ENCODE measurements around the gene FNIP2.
"Not testable (repeated sequence)": the region's sequence is repeated elsewhere in the genome, so short reads cannot be mapped to it uniquely, and the experiment has no call there.

Gene FNIP2

GRCh38 chr4:158894826-158895225 is 126.0 kb downstream of the FNIP2 start:
- Histone ChIP-seq H3K4me1 (ENCODE audit: control insufficient read depth, insufficient read depth, low read length) (no peaks in the 10 kb centered on the region), H3K9me3 (ENCODE audit: control insufficient read depth in 2 of 2, low read length in 2 of 2) (no peaks in the 10 kb centered on the region), H3K9ac (ENCODE audit: low read length in 2 of 2) (no peak overlapping the region), H3K27ac (ENCODE audit: low read length) (no peak overlapping the region), H3K27me3 (ENCODE audit: control insufficient read depth in 1 of 2, insufficient read depth in 2 of 2, low read length in 2 of 2) (no peaks in the 10 kb centered on the region), H3K36me3 (ENCODE audit: control insufficient read depth in 2 of 2, insufficient read depth in 2 of 2, low read length in 2 of 2) (peaks cover 7 to 8% of the 10 kb centered on the region in 2 donors), H3K4me3 (ENCODE audit: low read length in 2 of 2) (no peak overlapping the region)

GRCh38 chr4:158895797-158896576 is 127.2 kb downstream of the FNIP2 start:
- Histone ChIP-seq H3K36me3 (ENCODE audit: control insufficient read depth in 2 of 2, insufficient read depth in 2 of 2, low read length in 2 of 2) (peaks cover 7 to 8% of the 10 kb centered on the region in 2 donors), H3K9me3 (ENCODE audit: control insufficient read depth in 2 of 2, low read length in 2 of 2) (no peaks in the 10 kb centered on the region), H3K4me1 (ENCODE audit: control insufficient read depth, insufficient read depth, low read length) (no peaks in the 10 kb centered on the region), H3K4me3 (ENCODE audit: low read length in 2 of 2) (no peak overlapping the region), H3K27me3 (ENCODE audit: control insufficient read depth in 1 of 2, insufficient read depth in 2 of 2, low read length in 2 of 2) (no peaks in the 10 kb centered on the region), H3K27ac (ENCODE audit: low read length) (peak overlapping the region; percentile 24), H3K9ac (ENCODE audit: low read length in 2 of 2) (no peak overlapping the region)

- H3K9me3 ChIP-seq (ENCODE audit: control insufficient read depth in 2 of 2, low read length in 2 of 2); H3K4me1 ChIP-seq (ENCODE audit: control insufficient read depth, insufficient read depth, low read length); H3K4me3 ChIP-seq (ENCODE audit: low read length in 2 of 2); H3K27ac ChIP-seq (ENCODE audit: low read length); H3K36me3 ChIP-seq (ENCODE audit: control insufficient read depth in 2 of 2, insufficient read depth in 2 of 2, low read length in 2 of 2); H3K27me3 ChIP-seq (ENCODE audit: control insufficient read depth in 1 of 2, insufficient read depth in 2 of 2, low read length in 2 of 2); H3K9ac ChIP-seq (ENCODE audit: low read length in 2 of 2): not testable (repeated sequence)
Measured at GRCh38 chr4:158896577-158897238, 127.9 kb downstream of the FNIP2 start.

GRCh38 chr4:158900408-158900807 is 131.6 kb downstream of the FNIP2 start:
- not testable (repeated sequence) for H3K4me3 ChIP-seq (ENCODE audit: low read length in 2 of 2)

GRCh38 chr4:158902280-158903078 is 133.7 kb downstream of the FNIP2 start:
- not testable (repeated sequence) for H3K27me3 ChIP-seq (ENCODE audit: control insufficient read depth in 1 of 2, insufficient read depth in 2 of 2, low read length in 2 of 2); H3K4me1 ChIP-seq (ENCODE audit: control insufficient read depth, insufficient read depth, low read length); H3K9me3 ChIP-seq (ENCODE audit: control insufficient read depth in 2 of 2, low read length in 2 of 2); H3K4me3 ChIP-seq (ENCODE audit: low read length in 2 of 2); H3K9ac ChIP-seq (ENCODE audit: low read length in 2 of 2); H3K27ac ChIP-seq (ENCODE audit: low read length); H3K36me3 ChIP-seq (ENCODE audit: control insufficient read depth in 2 of 2, insufficient read depth in 2 of 2, low read length in 2 of 2)

More at GRCh38 chr4:158900408-158900807, 131.6 kb downstream of the FNIP2 start:
- not testable (repeated sequence) for H3K36me3 ChIP-seq (ENCODE audit: control insufficient read depth in 2 of 2, insufficient read depth in 2 of 2, low read length in 2 of 2); H3K27ac ChIP-seq (ENCODE audit: low read length); H3K27me3 ChIP-seq (ENCODE audit: control insufficient read depth in 1 of 2, insufficient read depth in 2 of 2, low read length in 2 of 2); H3K9ac ChIP-seq (ENCODE audit: low read length in 2 of 2); H3K9me3 ChIP-seq (ENCODE audit: control insufficient read depth in 2 of 2, low read length in 2 of 2); H3K4me1 ChIP-seq (ENCODE audit: control insufficient read depth, insufficient read depth, low read length)

GRCh38 chr4:158903079-158903456 is 134.2 kb downstream of the FNIP2 start:
- H3K27me3 ChIP-seq (ENCODE audit: control insufficient read depth in 1 of 2, insufficient read depth in 2 of 2, low read length in 2 of 2) = no peaks in the 10 kb centered on the region
- H3K36me3 ChIP-seq (ENCODE audit: control insufficient read depth in 2 of 2, insufficient read depth in 2 of 2, low read length in 2 of 2) = peaks cover 3 to 8% of the 10 kb centered on the region in 2 donors
- H3K9me3 ChIP-seq (ENCODE audit: control insufficient read depth in 2 of 2, low read length in 2 of 2) = no peaks in the 10 kb centered on the region
- no peak overlapping the region for H3K27ac ChIP-seq (ENCODE audit: low read length)
- H3K4me1 ChIP-seq (ENCODE audit: control insufficient read depth, insufficient read depth, low read length) = peaks cover 3% of the 10 kb centered on the region
- no peak overlapping the region for H3K9ac ChIP-seq (ENCODE audit: low read length in 2 of 2)
- H3K4me3 ChIP-seq (ENCODE audit: low read length in 2 of 2) = no peak overlapping the region

- Histone ChIP-seq H3K36me3 (ENCODE audit: control insufficient read depth in 2 of 2, insufficient read depth in 2 of 2, low read length in 2 of 2) (peaks cover 3 to 8% of the 10 kb centered on the region in 2 donors), H3K27me3 (ENCODE audit: control insufficient read depth in 1 of 2, insufficient read depth in 2 of 2, low read length in 2 of 2) (no peaks in the 10 kb centered on the region), H3K4me1 (ENCODE audit: control insufficient read depth, insufficient read depth, low read length) (peaks cover 3% of the 10 kb centered on the region), H3K4me3 (ENCODE audit: low read length in 2 of 2) (no peak overlapping the region), H3K9me3 (ENCODE audit: control insufficient read depth in 2 of 2, low read length in 2 of 2) (no peaks in the 10 kb centered on the region), H3K9ac (ENCODE audit: low read length in 2 of 2) (no peak overlapping the region), H3K27ac (ENCODE audit: low read length) (no peak overlapping the region)
Measured at GRCh38 chr4:158903472-158904043, 134.7 kb downstream of the FNIP2 start.

- H3K27ac ChIP-seq (ENCODE audit: low read length) = no peak overlapping the region
- no peak overlapping the region for H3K4me3 ChIP-seq (ENCODE audit: low read length in 2 of 2)
- peaks cover 3 to 8% of the 10 kb centered on the region in 2 donors for H3K36me3 ChIP-seq (ENCODE audit: control insufficient read depth in 2 of 2, insufficient read depth in 2 of 2, low read length in 2 of 2)
- H3K9me3 ChIP-seq (ENCODE audit: control insufficient read depth in 2 of 2, low read length in 2 of 2) = no peaks in the 10 kb centered on the region
- peaks cover 3% of the 10 kb centered on the region for H3K4me1 ChIP-seq (ENCODE audit: control insufficient read depth, insufficient read depth, low read length)
- no peak overlapping the region for H3K9ac ChIP-seq (ENCODE audit: low read length in 2 of 2)
- no peaks in the 10 kb centered on the region for H3K27me3 ChIP-seq (ENCODE audit: control insufficient read depth in 1 of 2, insufficient read depth in 2 of 2, low read length in 2 of 2)
Measured at GRCh38 chr4:158904815-158905214, 136.0 kb downstream of the FNIP2 start.

GRCh38 chr4:158906073-158906472 is 137.2 kb downstream of the FNIP2 start:
- Histone ChIP-seq H3K9me3 (ENCODE audit: control insufficient read depth in 2 of 2, low read length in 2 of 2) (no peaks in the 10 kb centered on the region), H3K36me3 (ENCODE audit: control insufficient read depth in 2 of 2, insufficient read depth in 2 of 2, low read length in 2 of 2) (peaks cover 3 to 8% of the 10 kb centered on the region in 2 donors), H3K9ac (ENCODE audit: low read length in 2 of 2) (no peak overlapping the region), H3K4me1 (ENCODE audit: control insufficient read depth, insufficient read depth, low read length) (peaks cover 3% of the 10 kb centered on the region), H3K4me3 (ENCODE audit: low read length in 2 of 2) (no peak overlapping the region), H3K27me3 (ENCODE audit: control insufficient read depth in 1 of 2, insufficient read depth in 2 of 2, low read length in 2 of 2) (no peaks in the 10 kb centered on the region), H3K27ac (ENCODE audit: low read length) (no peak overlapping the region)

GRCh38 chr4:158912390-158912789 is 143.6 kb downstream of the FNIP2 start:
- no peaks in the 10 kb centered on the region for H3K9me3 ChIP-seq (ENCODE audit: control insufficient read depth in 2 of 2, low read length in 2 of 2)
- H3K27ac ChIP-seq (ENCODE audit: low read length) = no peak overlapping the region
- no peak overlapping the region for H3K9ac ChIP-seq (ENCODE audit: low read length in 2 of 2)
- no peak overlapping the region for H3K4me3 ChIP-seq (ENCODE audit: low read length in 2 of 2)
- no peaks in the 10 kb centered on the region for H3K36me3 ChIP-seq (ENCODE audit: control insufficient read depth in 2 of 2, insufficient read depth in 2 of 2, low read length in 2 of 2)
- H3K27me3 ChIP-seq (ENCODE audit: control insufficient read depth in 1 of 2, insufficient read depth in 2 of 2, low read length in 2 of 2) = no peaks in the 10 kb centered on the region
- H3K4me1 ChIP-seq (ENCODE audit: control insufficient read depth, insufficient read depth, low read length) = peaks cover 4% of the 10 kb centered on the region

Data from stomach smooth muscle (tissue), 2 donors.